ENCODE results near the gene RYR1.

GRCh38 chr19:38482496-38482895 lies 49.0 kb downstream of the RYR1 start:
- TF ChIP-seq CTCF (conservative IDR thresholded peaks at IDR 0.05; ENCODE audit: low read length) (no peak), EZH2phosphoT487 (IDR thresholded peaks at IDR 0.05; ENCODE audit: borderline replicate concordance, low read depth, low read length) (no peak)

Measured in OCI-LY7 (cell line).